Esophagus squamous epithelium (tissue), 5 donors: ENCODE data around the gene RAX2. TPM values are rescaled to one million over a fixed set of nuclear protein-coding genes. Genes with fewer than 3 reads are reported as not detected.

Experiments used
- DNase-seq: peaks from one replicate; lab custom pipeline; 2025; lab: John Stamatoyannopoulos, UW
- H3K27ac ChIP-seq, 4 donors: fragments of 200-600 bp; sonication (generic); one replicate each; pipeline ENCODE4 v1.5.1; 2016 to 2019; ENCODE audit warnings: mild to moderate bottlenecking in 1 of 4
- H3K27me3 ChIP-seq, 4 donors: fragments of 200-600 bp; sonication (generic); 1 replicate in 3 of 4; 2 replicates in 1 of 4; pipeline versions ENCODE4 v1.5.1 to v1.6.0; 2017 to 2021; ENCODE audit warnings: antibody characterized with exemption in 1 of 4
- H3K36me3 ChIP-seq, 3 donors: fragments of 200-600 bp; sonication (generic); one replicate each; pipeline ENCODE4 v1.5.1; 2016 to 2019
- H3K4me1 ChIP-seq, 3 donors: fragments of 200-600 bp; sonication (generic); one replicate each; pipeline ENCODE4 v1.5.1; 2017 to 2019
- H3K4me3 ChIP-seq, 4 donors: fragments of 200-600 bp; sonication (generic); 1 replicate in 3 of 4; 2 replicates in 1 of 4; pipeline ENCODE4 v1.5.1; 2016 to 2019; ENCODE audit warnings: mild to moderate bottlenecking in 2 of 4, moderate library complexity in 1 of 4
- H3K9me3 ChIP-seq, 3 donors: fragments of 200-600 bp; sonication (generic); one replicate each; pipeline ENCODE4 v1.5.1; 2016 to 2019
- CTCF ChIP-seq, 6 experiments: fragments of 450-650 bp in 4 of 6; fragments of 200-600 bp in 2 of 6; sonication (generic) in 2 of 6; IDR thresholded peaks; one replicate each; pipeline ENCODE4 v1.5.1; 2016 to 2019; ENCODE audit warnings: antibody characterized with exemption in 6 of 6, mild to moderate bottlenecking in 4 of 6, moderate library complexity in 4 of 6
- POLR2A ChIP-seq, 4 donors: fragments of 450-650 bp; IDR thresholded peaks; one replicate each; pipeline ENCODE4 v1.6.1; 2017; ENCODE audit warnings: antibody characterized with exemption in 4 of 4, mild to moderate bottlenecking in 4 of 4, moderate library complexity in 3 of 4
- WGBS, 2 donors: methylation state at CpG; one replicate each; pipeline ENCODE4 v1.1.5; 2018; 5-methylcytosine and 5-hydroxymethylcytosine counted together
- intact Hi-C: fragments of 100-400 bp; cut with DNase I; formaldehyde crosslinking; loops from one replicate; pipeline ENCODE4 v1.15.0; 2022
- total RNA-seq, 4 donors: library from RNA; depleted of rRNA; stranded (reverse); fragments of >200 nt; gene quantifications; one replicate each; pipeline ENCODE4 v1.1.0, GENCODE V29; 2016
- donor health status: DM: yes; HTN: yes; CAD: no.

Gene RAX2
- total RNA-seq, 4 donors from 2014 or later, result not detected

DNA sequence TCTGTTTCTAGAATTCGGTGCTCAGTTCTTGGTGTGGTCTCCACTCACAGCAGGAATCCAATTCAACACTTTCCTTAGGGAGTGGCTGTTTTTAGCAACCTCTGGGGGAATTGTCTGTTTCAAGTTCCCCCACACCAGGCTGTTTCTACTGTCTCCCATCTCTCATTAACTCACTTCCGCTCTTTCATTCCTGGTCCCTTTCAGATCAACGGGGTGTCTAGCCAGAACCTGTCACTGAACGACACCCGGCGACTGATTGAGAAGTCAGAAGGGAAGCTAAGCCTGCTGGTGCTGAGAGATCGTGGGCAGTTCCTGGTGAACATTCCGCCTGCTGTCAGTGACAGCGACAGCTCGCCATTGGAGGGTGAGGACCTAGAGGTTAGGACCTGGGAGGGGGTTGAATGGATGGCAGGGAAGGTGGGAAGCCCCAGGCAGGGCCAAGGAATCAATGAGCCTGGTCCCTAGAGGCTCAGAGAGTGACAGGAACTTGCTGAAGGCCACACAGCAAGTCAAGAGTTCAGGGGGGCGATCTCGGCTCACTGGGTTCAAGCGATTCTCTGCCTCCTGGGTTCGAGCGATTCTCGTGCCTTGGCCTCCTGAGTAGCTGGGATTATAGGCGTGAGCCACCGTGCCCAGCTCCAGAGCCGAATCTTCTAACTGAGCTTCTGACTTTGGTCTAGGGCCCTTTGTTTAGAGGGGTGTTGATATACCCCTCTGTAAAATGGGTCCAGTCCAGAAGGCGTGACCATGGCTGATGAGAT is 38.3 kb downstream of the RAX2 start:
- Histone ChIP-seq H3K27ac (no peak overlapping the region), H3K36me3 (peaks cover 0 to 49% (median 0%) of the 10 kb centered on the region in 3 donors), H3K4me1 (no peaks in the 10 kb centered on the region), H3K27me3 (peaks cover 0 to 5% (median 0%) of the 10 kb centered on the region in 4 donors), H3K9me3 (no peaks in the 10 kb centered on the region), H3K4me3 (no peak overlapping the region)
- DNase-seq, result no peak
- WGBS, 2 donors, result 69 to 84% methylated on average over 12 to 13 of the region's 20 CpGs
- intact Hi-C loops, result no loop called here
- no peak for TF ChIP-seq CTCF (IDR thresholded peaks at IDR 0.05)
- TF ChIP-seq POLR2A (IDR thresholded peaks at IDR 0.05), result no peak

GRCh38 chr19:3732108-3732507 is 39.9 kb downstream of the RAX2 start:
- TF ChIP-seq CTCF (IDR thresholded peaks at IDR 0.05), result no peak
- TF ChIP-seq POLR2A (IDR thresholded peaks at IDR 0.05), result no peak
- peaks cover 0 to 43% (median 0%) of the 10 kb centered on the region in 3 donors for H3K36me3 ChIP-seq
- intact Hi-C loops, result no loop called here
- H3K27me3 ChIP-seq, result peaks cover 0 to 5% (median 0%) of the 10 kb centered on the region in 4 donors
- H3K27ac ChIP-seq, result no peak overlapping the region
- no peaks in the 10 kb centered on the region for H3K4me1 ChIP-seq
- H3K4me3 ChIP-seq, result no peak overlapping the region
- no peaks in the 10 kb centered on the region for H3K9me3 ChIP-seq
- no peak for DNase-seq
- 80 to 100% methylated on average over 1 of the region's 1 CpG for WGBS, 2 donors

DNA sequence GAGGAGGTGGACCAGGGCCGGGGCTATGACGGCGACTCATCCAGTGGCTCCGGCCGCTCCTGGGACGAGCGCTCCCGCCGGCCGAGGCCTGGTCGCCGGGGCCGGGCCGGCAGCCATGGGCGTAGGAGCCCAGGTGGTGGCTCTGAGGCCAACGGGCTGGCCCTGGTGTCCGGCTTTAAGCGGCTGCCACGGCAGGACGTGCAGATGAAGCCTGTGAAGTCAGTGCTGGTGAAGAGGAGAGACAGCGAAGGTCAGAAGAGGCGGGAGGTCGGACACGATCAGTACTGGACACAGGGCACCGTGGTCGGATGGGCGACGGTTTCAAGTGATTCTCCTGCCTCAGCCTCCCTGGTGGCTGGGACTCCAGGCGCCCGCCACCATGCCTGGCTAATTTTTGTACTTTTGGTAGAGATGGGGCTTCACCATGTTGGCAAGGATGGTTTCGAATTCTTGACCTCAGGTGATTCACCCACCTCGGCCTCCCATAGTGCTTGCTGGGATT is 41.5 kb downstream of the RAX2 start:
- peaks cover 0 to 30% (median 0%) of the 10 kb centered on the region in 3 donors for H3K36me3 ChIP-seq
- H3K27me3 ChIP-seq, result no peaks in the 10 kb centered on the region
- DNase-seq, result no peak
- intact Hi-C loops, result no loop called here
- peaks cover 0 to 7% (median 0%) of the 10 kb centered on the region in 3 donors for H3K4me1 ChIP-seq
- no peak overlapping the region for H3K4me3 ChIP-seq
- no peak overlapping the region for H3K27ac ChIP-seq
- no peaks in the 10 kb centered on the region for H3K9me3 ChIP-seq
- 87 to 90% methylated on average over 11 to 12 of the region's 32 CpGs for WGBS, 2 donors
- TF ChIP-seq POLR2A (IDR thresholded peaks at IDR 0.05), result no peak
- TF ChIP-seq CTCF (IDR thresholded peaks at IDR 0.05), result no peak

DNA sequence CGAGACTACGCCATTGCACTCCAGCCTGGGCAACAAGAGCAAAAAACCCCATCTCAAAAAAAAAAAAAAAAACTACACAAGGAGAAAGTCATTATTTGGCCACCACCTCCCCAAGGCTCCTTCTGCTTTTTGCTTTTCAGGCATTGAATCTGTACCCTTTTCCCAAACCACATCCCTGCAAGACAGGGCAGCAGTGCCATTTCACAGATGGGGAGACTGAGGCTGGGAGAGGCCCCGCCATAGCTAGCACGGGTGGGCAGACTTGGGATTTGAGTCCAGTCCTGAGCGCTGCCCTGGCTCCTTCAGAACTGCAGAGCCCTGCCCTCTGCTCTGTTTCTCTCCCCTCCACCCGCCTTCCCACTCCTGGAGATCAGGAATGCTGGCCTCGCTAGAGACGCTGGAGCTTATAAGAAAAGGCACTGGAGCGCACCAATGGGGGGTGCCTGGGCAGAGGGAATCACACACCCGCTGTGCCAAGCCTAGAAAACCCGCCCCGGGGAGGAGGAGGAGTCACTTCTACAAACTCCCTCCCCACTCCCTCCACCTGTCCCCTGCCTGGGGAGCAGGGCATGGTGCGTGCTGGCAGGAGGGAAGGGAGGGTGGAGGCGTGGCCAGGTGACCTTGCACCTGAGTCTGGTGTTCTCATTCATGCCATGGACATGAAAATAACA is 46.3 kb downstream of the RAX2 start:
- Histone ChIP-seq H3K27me3 (peaks cover 4 to 33% (median 13%) of the 10 kb centered on the region in 4 donors), H3K36me3 (peaks cover 0 to 10% (median 0%) of the 10 kb centered on the region in 3 donors), H3K27ac (no peak overlapping the region), H3K4me3 (no peak overlapping the region), H3K9me3 (no peaks in the 10 kb centered on the region), H3K4me1 (peaks cover 14 to 47% (median 15%) of the 10 kb centered on the region in 3 donors)
- DNase-seq, result no peak
- no peak for TF ChIP-seq CTCF (IDR thresholded peaks at IDR 0.05)
- intact Hi-C loops, result no loop called here
- 47 to 48% methylated on average over 6 to 7 of the region's 14 CpGs for WGBS, 2 donors

DNA sequence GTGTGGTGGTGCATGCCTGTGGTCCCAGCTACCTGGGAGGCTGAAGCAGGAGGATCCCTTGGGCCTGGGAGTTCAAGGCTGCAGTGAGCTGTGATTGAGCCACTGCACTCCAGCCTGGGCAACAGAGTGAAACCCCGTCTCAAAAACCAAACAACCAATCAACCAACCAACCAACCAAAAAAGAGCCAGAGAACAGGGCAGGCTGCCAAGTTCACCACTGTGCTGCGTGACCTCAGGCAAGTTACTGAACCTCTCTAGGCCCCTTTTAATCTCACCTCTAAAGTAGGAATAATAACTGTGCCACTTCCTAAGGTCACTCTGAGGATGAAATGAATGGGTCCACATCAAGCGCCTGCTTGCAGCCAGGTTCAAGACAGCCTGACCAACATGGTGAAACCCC is 46.9 kb downstream of the RAX2 start:
- TF ChIP-seq CTCF (IDR thresholded peaks at IDR 0.05), result no peak
- no peak for TF ChIP-seq POLR2A (IDR thresholded peaks at IDR 0.05)
- H3K27ac ChIP-seq, result no peak overlapping the region
- H3K9me3 ChIP-seq, result no peaks in the 10 kb centered on the region
- H3K27me3 ChIP-seq, result peaks cover 4 to 40% (median 13%) of the 10 kb centered on the region in 4 donors
- no peak overlapping the region for H3K4me3 ChIP-seq
- 47% methylated on average over 3 of the region's 3 CpGs for WGBS, 2 donors
- no peak for DNase-seq
- peaks cover 14 to 53% (median 21%) of the 10 kb centered on the region in 3 donors for H3K4me1 ChIP-seq
- H3K36me3 ChIP-seq, result peaks cover 0 to 5% (median 0%) of the 10 kb centered on the region in 3 donors
- intact Hi-C loops, result no loop called here
